HG02943 (cell line): ENCODE measurements around the gene PIK3R3.

Source experiments
- ATAC-seq: cut with Tn5 transposase; IDR thresholded peaks from one replicate; pipeline ENCODE4 v1.9.1; 2021; ENCODE audit warnings: mild to moderate bottlenecking, low read depth, moderate library complexity; ENCODE audit not compliant: unreplicated experiment

The PIK3R3 gene

DNA sequence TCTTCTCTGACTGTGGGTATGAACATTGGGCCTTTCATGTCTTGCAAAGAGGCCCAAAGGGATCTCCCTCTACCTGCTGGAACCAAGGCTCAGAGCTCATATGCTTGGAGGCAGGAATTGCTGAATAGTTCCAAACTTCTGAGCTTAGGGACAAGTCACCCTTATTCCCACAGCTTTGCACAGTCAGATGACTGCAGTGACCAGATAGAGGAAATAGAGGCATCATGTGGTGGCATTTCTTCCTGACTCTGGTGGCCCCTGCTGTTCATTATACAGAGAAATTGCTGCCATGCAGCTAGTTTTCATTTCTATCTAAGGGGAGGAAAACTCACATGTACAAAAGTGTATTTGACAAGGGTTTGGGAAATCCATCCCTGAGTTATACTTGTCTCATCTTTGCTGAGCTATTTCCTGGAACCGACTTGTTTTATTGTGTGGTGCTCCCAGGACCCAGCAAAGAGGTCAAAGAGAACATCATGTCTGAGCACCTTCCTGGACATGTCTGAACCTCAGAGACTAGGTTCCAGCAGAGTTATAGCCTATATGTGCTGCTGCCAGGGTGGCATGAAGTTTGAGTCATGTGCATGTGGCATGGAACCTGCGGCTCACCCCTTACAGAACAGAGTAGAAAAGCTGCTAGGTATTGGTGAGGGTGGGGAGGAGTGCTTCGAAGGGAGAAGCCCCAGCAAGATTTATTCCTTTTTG, 131.2 kb downstream of the PIK3R3 start:
- ATAC-seq = no peak

GRCh38 chr1:45999507-45999906, 132.9 kb downstream of the PIK3R3 start:
- no peak for ATAC-seq

DNA sequence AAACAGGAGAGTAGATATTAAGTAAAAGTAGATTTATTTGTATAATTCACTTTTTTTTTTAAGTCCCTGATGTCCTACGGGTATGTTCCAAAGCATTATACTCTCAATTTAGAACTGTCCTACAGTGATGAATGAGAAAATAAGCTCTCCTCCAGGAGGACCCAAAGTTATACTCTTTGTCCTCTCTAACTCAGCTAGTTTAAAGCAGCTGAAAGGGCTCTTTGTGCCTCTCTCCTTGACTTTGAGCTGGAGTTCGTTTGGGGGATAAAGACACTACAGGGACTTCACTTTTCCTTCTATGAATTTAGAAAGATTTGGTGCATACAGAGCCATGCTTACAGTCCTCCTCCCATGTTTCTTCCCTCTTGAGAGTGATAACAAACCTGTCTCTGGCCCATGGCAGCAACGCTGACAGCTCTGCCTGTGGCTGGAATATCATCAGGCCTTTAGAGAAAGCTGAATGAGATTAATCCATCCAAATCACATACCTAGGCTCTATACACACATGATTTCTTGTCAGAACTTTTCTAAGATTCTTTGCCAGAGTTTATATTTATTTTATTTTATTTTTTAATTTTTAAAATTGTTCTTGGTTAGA, 134.3 kb downstream of the PIK3R3 start:
- no peak for ATAC-seq

GRCh38 chr1:45995298-45995697, 137.1 kb downstream of the PIK3R3 start:
- ATAC-seq = no peak

- ATAC-seq = no peak
Observed at GRCh38 chr1:45994423-45994822, 138.0 kb downstream of the PIK3R3 start.
